Esophagus (tissue), 2 donors: ENCODE measurements around the gene ENPP3. TPM values are rescaled to one million over a fixed set of nuclear protein-coding genes. Genes with fewer than 3 reads are reported as not detected.

Source experiments
- H3K27ac ChIP-seq, 2 donors: one replicate each; pipeline ENCODE4 v1.5.1; 2013; ENCODE audit warnings: low read depth in 2 of 2, mild to moderate bottlenecking in 2 of 2, inconsistent platforms in 1 of 2, low read length in 1 of 2, moderate library complexity in 1 of 2
- H3K27me3 ChIP-seq, 2 donors: one replicate each; pipeline ENCODE4 v1.6.1; 2013; ENCODE audit warnings: low read length in 2 of 2, control low read depth in 1 of 2, mild to moderate bottlenecking in 1 of 2; ENCODE audit not compliant: insufficient read depth in 2 of 2, control insufficient read depth in 1 of 2
- H3K36me3 ChIP-seq, 2 donors: one replicate each; pipeline ENCODE4 v1.6.1; 2013; ENCODE audit warnings: low read length in 1 of 2; ENCODE audit not compliant: control insufficient read depth in 2 of 2, insufficient read depth in 2 of 2
- H3K4me1 ChIP-seq, 2 donors: one replicate each; pipeline ENCODE4 v1.6.1; 2013; ENCODE audit warnings: low read length in 1 of 2; ENCODE audit not compliant: control insufficient read depth in 2 of 2, insufficient read depth in 2 of 2
- H3K4me3 ChIP-seq, 2 donors: one replicate each; pipeline ENCODE4 v1.5.1; 2013; ENCODE audit warnings: low read length in 2 of 2, mild to moderate bottlenecking in 2 of 2, low read depth in 1 of 2, moderate library complexity in 1 of 2
- H3K9me3 ChIP-seq, 2 donors: one replicate each; pipeline ENCODE4 v1.6.1; 2013; ENCODE audit warnings: mild to moderate bottlenecking in 2 of 2, low read depth in 1 of 2, low read length in 1 of 2, moderate library complexity in 1 of 2; ENCODE audit not compliant: control insufficient read depth in 2 of 2, insufficient read depth in 1 of 2
- WGBS, 2 donors: extraction: QIAGEN DNeasy Blood & Tissue Kit; methylation state at CpG; one replicate each; pipeline ENCODE4 v1.1.7; 2013; 5-methylcytosine and 5-hydroxymethylcytosine counted together
- polyA plus RNA-seq, 2 donors: library from polyadenylated mRNA; stranded (reverse); fragments of 200-250 nt; gene quantifications; one replicate each; pipeline ENCODE4 v1.2.3, GENCODE V29; 2013
- donor health status: healthy with polysubstance abuse.
- donor health status: Bipolar disorder and iron deficiency.

The ENPP3 gene
- polyA plus RNA-seq, 2 donors, result 0.07 to 0.10 TPM

- peaks cover 2 to 7% of the 10 kb centered on the region in 2 donors for H3K36me3 ChIP-seq
- H3K27ac ChIP-seq, result no peak overlapping the region
- no peaks in the 10 kb centered on the region for H3K9me3 ChIP-seq
- H3K4me1 ChIP-seq, result no peaks in the 10 kb centered on the region
- H3K4me3 ChIP-seq, result no peak overlapping the region
- H3K27me3 ChIP-seq, result no peaks in the 10 kb centered on the region
- 88 to 96% methylated on average over 4 of the region's 4 CpGs for WGBS, 2 donors
Observed at GRCh38 chr6:131615275-131615674, 21.8 kb upstream of the ENPP3 start.

- Histone ChIP-seq H3K4me3 (peak within 1 kb of the TSS; percentile 87 to 99), H3K36me3 (peaks cover 4 to 5% of the 10 kb centered on the region in 2 donors), H3K27ac (peak within 1 kb of the TSS; percentile 72 to 97), H3K4me1 (no peaks in the 10 kb centered on the region), H3K27me3 (no peaks in the 10 kb centered on the region), H3K9me3 (no peaks in the 10 kb centered on the region)
- WGBS, 2 donors, result 0% methylated on average over 53 of the region's 53 CpGs
Observed at GRCh38 chr6:131627724-131628682, 9.1 kb upstream of the ENPP3 start, which contains the start of gene MED23. MED23 (minus strand) TSS chr6:131628242; CDS start chr6:131628049, 193 bp downstream.

GRCh38 chr6:131628726-131629125 lies 8.4 kb upstream of the ENPP3 start:
- no peaks in the 10 kb centered on the region for H3K9me3 ChIP-seq
- H3K4me1 ChIP-seq, result no peaks in the 10 kb centered on the region
- WGBS, 2 donors, result 25 to 43% methylated on average over 1 of the region's 1 CpG
- H3K4me3 ChIP-seq, result peak overlapping the region in 1 of 2 donors; percentile 99
- H3K27me3 ChIP-seq, result no peaks in the 10 kb centered on the region
- H3K36me3 ChIP-seq, result peaks cover 4 to 5% of the 10 kb centered on the region in 2 donors
- no peak overlapping the region for H3K27ac ChIP-seq

- H3K4me1 ChIP-seq, result no peaks in the 10 kb centered on the region
- H3K9me3 ChIP-seq, result no peaks in the 10 kb centered on the region
- no peaks in the 10 kb centered on the region for H3K36me3 ChIP-seq
- no peak overlapping the region for H3K27ac ChIP-seq
- no peaks in the 10 kb centered on the region for H3K27me3 ChIP-seq
- H3K4me3 ChIP-seq, result no peak overlapping the region
- WGBS, 2 donors, result 31 to 38% methylated on average over 2 of the region's 2 CpGs
Observed at GRCh38 chr6:131629651-131630050, 7.5 kb upstream of the ENPP3 start.

GRCh38 chr6:131631625-131632289 lies 5.3 kb upstream of the ENPP3 start:
- 85 to 92% methylated on average over 3 of the region's 3 CpGs for WGBS, 2 donors
- H3K36me3 ChIP-seq, result no peaks in the 10 kb centered on the region

GRCh38 chr6:131635384-131636340 lies 1.4 kb upstream of the ENPP3 start:
- no peaks in the 10 kb centered on the region for H3K4me1 ChIP-seq
- no peaks in the 10 kb centered on the region for H3K27me3 ChIP-seq
- H3K36me3 ChIP-seq, result no peaks in the 10 kb centered on the region
- H3K27ac ChIP-seq, result no peak overlapping the region
- H3K9me3 ChIP-seq, result no peaks in the 10 kb centered on the region
- H3K4me3 ChIP-seq, result no peak overlapping the region
- whole genome bisulfite sequencing, 2 donors, result 80 to 85% methylated on average over 11 of the region's 11 CpGs

More at GRCh38 chr6:131631625-131632289, 5.3 kb upstream of the ENPP3 start:
- Histone ChIP-seq H3K27me3 (no peaks in the 10 kb centered on the region), H3K9me3 (no peaks in the 10 kb centered on the region), H3K4me1 (no peaks in the 10 kb centered on the region), H3K27ac (no peak overlapping the region), H3K4me3 (no peak overlapping the region)

GRCh38 chr6:131638013-131638412 lies 911 bp downstream of the ENPP3 start:
- H3K27ac ChIP-seq, result no peak overlapping the region
- 83 to 86% methylated on average over 2 of the region's 2 CpGs for WGBS, 2 donors
- H3K4me3 ChIP-seq, result no peak overlapping the region
- no peaks in the 10 kb centered on the region for H3K36me3 ChIP-seq
- H3K4me1 ChIP-seq, result no peaks in the 10 kb centered on the region
- no peaks in the 10 kb centered on the region for H3K9me3 ChIP-seq
- no peaks in the 10 kb centered on the region for H3K27me3 ChIP-seq

GRCh38 chr6:131640100-131640499 lies 3.0 kb downstream of the ENPP3 start:
- Histone ChIP-seq H3K4me3 (no peak overlapping the region), H3K27ac (no peak overlapping the region), H3K4me1 (no peaks in the 10 kb centered on the region), H3K36me3 (no peaks in the 10 kb centered on the region), H3K27me3 (no peaks in the 10 kb centered on the region), H3K9me3 (no peaks in the 10 kb centered on the region)
- WGBS, 2 donors, result 63 to 68% methylated on average over 2 of the region's 2 CpGs

GRCh38 chr6:131640576-131640975 lies 3.5 kb downstream of the ENPP3 start:
- Histone ChIP-seq H3K9me3 (no peaks in the 10 kb centered on the region), H3K36me3 (no peaks in the 10 kb centered on the region), H3K4me1 (no peaks in the 10 kb centered on the region), H3K27ac (no peak overlapping the region), H3K27me3 (no peaks in the 10 kb centered on the region), H3K4me3 (no peak overlapping the region)
- WGBS, 2 donors, result 80 to 81% methylated on average over 3 of the region's 3 CpGs
